SK-N-MC (cell line): ENCODE measurements around the gene TMEM131L.

Experiments
- DNase-seq: peaks from one replicate; pipeline ENCODE4 v3.0.0-alpha.2; 2011; ENCODE audit warnings: low read depth, low spot score
- H3K27ac ChIP-seq: fragments of 200-600 bp; sonication (generic); 2 replicates; pipeline ENCODE4 v1.5.1; 2016; ENCODE audit warnings: mixed run types
- H3K36me3 ChIP-seq: fragments of 200-600 bp; sonication (generic); 2 replicates; pipeline ENCODE4 v1.6.1; 2017; ENCODE audit warnings: antibody characterized with exemption, low read length, mixed read lengths; ENCODE audit not compliant: insufficient read depth
- H3K4me3 ChIP-seq: fragments of 200-600 bp; sonication (generic); 2 replicates; pipeline ENCODE4 v1.5.1; 2016
- H3K9ac ChIP-seq: fragments of 200-600 bp; sonication (generic); 2 replicates; pipeline ENCODE4 v1.8.0; 2017; ENCODE audit warnings: mixed run types, mixed read lengths; ENCODE audit not compliant: insufficient read length
- H3K9me3 ChIP-seq: fragments of 200-600 bp; sonication (generic); 2 replicates; pipeline ENCODE4 v1.6.1; 2017; ENCODE audit warnings: low read depth, mild to moderate bottlenecking, antibody characterized with exemption, low read length, moderate library complexity, mixed read lengths
- EZH2 ChIP-seq: fragments of 200-600 bp; sonication (generic); IDR thresholded peaks from one replicate; pipeline ENCODE4 v1.6.1; 2017; ENCODE audit warnings: antibody characterized with exemption
- FOXP2 ChIP-seq: optimal IDR thresholded peaks from 2 replicates; pipeline ENCODE3; 2011; ENCODE audit warnings: mild to moderate bottlenecking, moderate library complexity; ENCODE audit not compliant: insufficient read depth; ENCODE audit errors: extremely low read length, control extremely low read depth
- POLR2AphosphoS5 ChIP-seq: IDR thresholded peaks from 2 replicates; pipeline ENCODE4 v1.6.1; 2012; ENCODE audit warnings: mild to moderate bottlenecking, low read depth, low read length, borderline replicate concordance

The TMEM131L gene

GRCh38 chr4:153579872-153580271 is 113.7 kb downstream of the TMEM131L start:
- H3K9ac ChIP-seq = no peak overlapping the region
- no peaks in the 10 kb centered on the region for H3K9me3 ChIP-seq
- H3K4me3 ChIP-seq = no peak overlapping the region
- peaks cover 5% of the 10 kb centered on the region for H3K36me3 ChIP-seq
- TF ChIP-seq FOXP2 = no peak
- TF ChIP-seq POLR2AphosphoS5 = no peak
- no peak for TF ChIP-seq EZH2
- H3K27ac ChIP-seq = no peak overlapping the region
- DNase-seq = no peak

- peaks cover 10% of the 10 kb centered on the region for H3K36me3 ChIP-seq
- TF ChIP-seq EZH2 = no peak
- DNase-seq = no peak
- H3K27ac ChIP-seq = no peak overlapping the region
- H3K4me3 ChIP-seq = no peak overlapping the region
- no peaks in the 10 kb centered on the region for H3K9me3 ChIP-seq
- no peak overlapping the region for H3K9ac ChIP-seq
Measured at GRCh38 chr4:153582954-153583702, 117.0 kb downstream of the TMEM131L start.

- H3K9me3 ChIP-seq = no peaks in the 10 kb centered on the region
- TF ChIP-seq POLR2AphosphoS5 (no peak), FOXP2 (no peak), EZH2 (no peak)
- no peak overlapping the region for H3K27ac ChIP-seq
- no peak overlapping the region for H3K9ac ChIP-seq
- DNase-seq = no peak
- peaks cover 26% of the 10 kb centered on the region for H3K36me3 ChIP-seq
- H3K4me3 ChIP-seq = no peak overlapping the region
Measured at GRCh38 chr4:153585026-153585425, 118.9 kb downstream of the TMEM131L start.

GRCh38 chr4:153589703-153590595 is 123.8 kb downstream of the TMEM131L start:
- H3K27ac ChIP-seq = no peak overlapping the region
- no peak overlapping the region for H3K4me3 ChIP-seq
- H3K9ac ChIP-seq = no peak overlapping the region
- no peaks in the 10 kb centered on the region for H3K9me3 ChIP-seq
- H3K36me3 ChIP-seq = peaks cover 51% of the 10 kb centered on the region
- TF ChIP-seq EZH2 = no peak
- no peak for TF ChIP-seq POLR2AphosphoS5
- TF ChIP-seq FOXP2 = no peak
- DNase-seq = no peak

- TF ChIP-seq EZH2 = no peak
- no peak for TF ChIP-seq POLR2AphosphoS5
- TF ChIP-seq FOXP2 = no peak
- Histone ChIP-seq H3K27ac (no peak overlapping the region), H3K9ac (no peak overlapping the region), H3K4me3 (no peak overlapping the region), H3K36me3 (peaks cover 54% of the 10 kb centered on the region), H3K9me3 (no peaks in the 10 kb centered on the region)
- no peak for DNase-seq
Measured at GRCh38 chr4:153591441-153591840, 125.3 kb downstream of the TMEM131L start.

GRCh38 chr4:153592064-153592463 is 125.9 kb downstream of the TMEM131L start:
- peaks cover 58% of the 10 kb centered on the region for H3K36me3 ChIP-seq

GRCh38 chr4:153593161-153593560 is 127.0 kb downstream of the TMEM131L start:
- peaks cover 62% of the 10 kb centered on the region for H3K36me3 ChIP-seq

More at GRCh38 chr4:153592064-153592463, 125.9 kb downstream of the TMEM131L start:
- Histone ChIP-seq H3K9ac (no peak overlapping the region), H3K27ac (no peak overlapping the region), H3K9me3 (no peaks in the 10 kb centered on the region), H3K4me3 (no peak overlapping the region)
- no peak for DNase-seq
- TF ChIP-seq EZH2 = no peak

GRCh38 chr4:153594210-153594609 is 128.1 kb downstream of the TMEM131L start:
- H3K9me3 ChIP-seq = no peaks in the 10 kb centered on the region
- DNase-seq = no peak
- H3K27ac ChIP-seq = no peak overlapping the region
- H3K36me3 ChIP-seq = peaks cover 61% of the 10 kb centered on the region
- no peak overlapping the region for H3K9ac ChIP-seq
- TF ChIP-seq EZH2 (no peak), POLR2AphosphoS5 (no peak)
- no peak overlapping the region for H3K4me3 ChIP-seq

More at GRCh38 chr4:153593161-153593560, 127.0 kb downstream of the TMEM131L start:
- Histone ChIP-seq H3K9me3 (no peaks in the 10 kb centered on the region), H3K9ac (no peak overlapping the region), H3K4me3 (no peak overlapping the region), H3K27ac (no peak overlapping the region)
- TF ChIP-seq FOXP2 (no peak), EZH2 (no peak), POLR2AphosphoS5 (no peak)
- no peak for DNase-seq
